ENCODE measurements around the gene GFRAL. TPM values are rescaled to one million over a fixed set of nuclear protein-coding genes. Genes with fewer than 3 reads are reported as not detected.

Gene GFRAL
- total and polyA plus RNA-seq, 10 of the 15 experiments (the other 5 are each of a cell fraction or from before 2014, with no cell fraction given), result not detected

GRCh38 chr6:55399351-55399750 lies 72.1 kb downstream of the GFRAL start (continued):
- TF ChIP-seq ZBTB40 (IDR thresholded peaks at IDR 0.05; ENCODE audit: borderline replicate concordance) (no peak), NBN (IDR thresholded peaks at IDR 0.05) (no peak), JUND (IDR thresholded peaks at IDR 0.05; ENCODE audit: low read depth, low read length) (no peak), MXI1 (IDR thresholded peaks at IDR 0.05; ENCODE audit: low read depth, low read length) (no peak), FOS (IDR thresholded peaks at IDR 0.05; ENCODE audit: borderline replicate concordance, extremely low read depth, insufficient read length) (no peak), SIX5 (IDR thresholded peaks at IDR 0.05; ENCODE audit: low read depth, low read length, severe bottlenecking) (no peak)

- CTCF ChIA-PET, result interaction anchor here (1.2 kb wide), 1 partner anchor 40 kb away, joined by 3 read pairs; no protein-coding TSS in a partner anchor
- SMC1A ChIA-PET (ENCODE audit: uncharacterized antibody, unreplicated experiment), result no interaction called here
- H3K9ac ChIP-seq (ENCODE audit: control insufficient read depth, insufficient read depth, low read length), result no peak overlapping the region
- H3K27me3 ChIP-seq (replicated peaks in 1 of 2; ENCODE audit: control insufficient read depth in 2 of 2, insufficient read depth in 2 of 2, low read length in 1 of 2), result no peaks in the 10 kb centered on the region
- BruUV-seq (replicated peaks), result no TSS peak
- RAD21 ChIA-PET (ENCODE audit: unreplicated experiment), result no interaction called here
- in situ Hi-C loops (cut with MboI), result no loop called here
- H3K4me2 ChIP-seq (ENCODE audit: control insufficient read depth, insufficient read depth), result no peak overlapping the region
- WGBS (ENCODE audit: insufficient coverage, insufficient replicate concordance, low lambda C conversion rate, missing lambda C conversion rate), result 29% methylated on average over 7 of the region's 7 CpGs
- H4K20me1 ChIP-seq (ENCODE audit: control insufficient read depth, insufficient read depth), result no peaks in the 10 kb centered on the region
- H3K4me1 ChIP-seq (ENCODE audit: control insufficient read depth, insufficient read depth, low read length), result no peaks in the 10 kb centered on the region
- intact Hi-C loops (cut with micrococcal nuclease; ENCODE audit: unreplicated experiment), result no loop called here
- H3K4me3 ChIP-seq, result no peak overlapping the region
- ATAC-seq (no peak), FAIRE-seq (no peak), DNase-seq (ENCODE audit: low read depth, low spot score) (no peak)
- no peaks in the 10 kb centered on the region for H3K36me3 ChIP-seq (ENCODE audit: control insufficient read depth in 2 of 2, insufficient read depth in 2 of 2, low read length in 1 of 2)
- no peak overlapping the region for H2AFZ ChIP-seq (ENCODE audit: control insufficient read depth, low read depth, low read length)
- POLR2A ChIA-PET, result no interaction called here
- H3K9me3 ChIP-seq (replicated peaks; ENCODE audit: control insufficient read depth, insufficient read depth, low read length), result no peaks in the 10 kb centered on the region
- no peak overlapping the region for H3K27ac ChIP-seq (ENCODE audit: control insufficient read depth, insufficient read depth)
- no peaks in the 10 kb centered on the region for H3K79me2 ChIP-seq (ENCODE audit: control insufficient read depth, insufficient read depth, low read length)
- TF ChIP-seq SPI1 (IDR thresholded peaks at IDR 0.05; ENCODE audit: borderline replicate concordance, insufficient read depth, low read depth, low read length) (no peak), HDAC2 (IDR thresholded peaks at IDR 0.05) (no peak), REST (IDR thresholded peaks at IDR 0.05; ENCODE audit: low read depth, low read length) (no peak), ZBTB11 (CRISPR knock-in tag; IDR thresholded peaks at IDR 0.05) (no peak), ESRRA (IDR thresholded peaks at IDR 0.05; ENCODE audit: low read length) (no peak)
Observed at GRCh38 chr6:55405474-55406235, 78.4 kb downstream of the GFRAL start.

Data from GM12878 (cell line).